ENCODE results near the gene TGIF2LY.
"Not testable (repeated sequence)": the region's sequence is repeated elsewhere in the genome, so short reads cannot be mapped to it uniquely, and the experiment has no call there.

Gene TGIF2LY

DNA sequence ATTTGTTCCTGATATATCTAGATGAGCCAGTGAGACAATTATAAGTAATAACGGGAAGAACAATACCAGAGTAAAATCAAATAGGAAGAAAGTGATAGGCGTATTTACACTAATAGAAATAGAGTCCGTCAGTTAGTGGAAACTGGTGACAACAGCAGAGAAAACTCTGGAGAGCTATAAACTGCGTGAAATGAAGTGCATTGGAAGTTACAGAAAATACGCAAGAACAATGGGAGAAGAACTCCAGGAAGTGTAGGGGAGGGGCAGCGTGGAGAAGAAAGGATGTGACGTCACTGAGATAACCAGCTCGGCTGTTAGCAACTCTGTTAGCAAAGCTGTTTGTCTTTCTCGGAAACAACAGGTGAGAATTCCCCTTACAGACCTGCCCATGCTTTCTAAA lies at the start of gene TGIF2LY:
Gene TGIF2LY (plus strand): TSS at position 301 of the 400 bp plus-strand sequence. CDS start 178 bp downstream, outside the sequence.
- ATAC-seq (ENCODE audit: insufficient read depth, low read depth); H4K20me1 ChIP-seq (ENCODE audit: insufficient read depth, low read length); H3K9me3 ChIP-seq (ENCODE audit: insufficient read depth, low read length, severe bottlenecking); H3K4me1 ChIP-seq (ENCODE audit: insufficient read depth, low read length); H2AFZ ChIP-seq (ENCODE audit: low read depth, low read length); H3K36me3 ChIP-seq (ENCODE audit: insufficient read depth, low read length); H3K27me3 ChIP-seq (ENCODE audit: insufficient read depth, low read length, poor library complexity); H3K4me2 ChIP-seq (ENCODE audit: insufficient read depth, low read length); H3K79me2 ChIP-seq (ENCODE audit: insufficient read depth, low read length); DNase-seq; H3K4me3 ChIP-seq (ENCODE audit: low read depth in 1 of 2, low read length in 2 of 2); H3K9ac ChIP-seq (ENCODE audit: low read depth, low read length); H3K27ac ChIP-seq (ENCODE audit: low read length): not testable (repeated sequence)

Measured in DND-41 (cell line).